GM19455 (cell line): ENCODE results near the gene RPIA.
"Not testable (repeated sequence)": the region's sequence is repeated elsewhere in the genome, so short reads cannot be mapped to it uniquely, and the experiment has no call there.

Experiments
- ATAC-seq: cut with Tn5 transposase; IDR thresholded peaks from one replicate; pipeline ENCODE4 v1.9.1; 2021; ENCODE audit not compliant: unreplicated experiment

Gene RPIA

DNA sequence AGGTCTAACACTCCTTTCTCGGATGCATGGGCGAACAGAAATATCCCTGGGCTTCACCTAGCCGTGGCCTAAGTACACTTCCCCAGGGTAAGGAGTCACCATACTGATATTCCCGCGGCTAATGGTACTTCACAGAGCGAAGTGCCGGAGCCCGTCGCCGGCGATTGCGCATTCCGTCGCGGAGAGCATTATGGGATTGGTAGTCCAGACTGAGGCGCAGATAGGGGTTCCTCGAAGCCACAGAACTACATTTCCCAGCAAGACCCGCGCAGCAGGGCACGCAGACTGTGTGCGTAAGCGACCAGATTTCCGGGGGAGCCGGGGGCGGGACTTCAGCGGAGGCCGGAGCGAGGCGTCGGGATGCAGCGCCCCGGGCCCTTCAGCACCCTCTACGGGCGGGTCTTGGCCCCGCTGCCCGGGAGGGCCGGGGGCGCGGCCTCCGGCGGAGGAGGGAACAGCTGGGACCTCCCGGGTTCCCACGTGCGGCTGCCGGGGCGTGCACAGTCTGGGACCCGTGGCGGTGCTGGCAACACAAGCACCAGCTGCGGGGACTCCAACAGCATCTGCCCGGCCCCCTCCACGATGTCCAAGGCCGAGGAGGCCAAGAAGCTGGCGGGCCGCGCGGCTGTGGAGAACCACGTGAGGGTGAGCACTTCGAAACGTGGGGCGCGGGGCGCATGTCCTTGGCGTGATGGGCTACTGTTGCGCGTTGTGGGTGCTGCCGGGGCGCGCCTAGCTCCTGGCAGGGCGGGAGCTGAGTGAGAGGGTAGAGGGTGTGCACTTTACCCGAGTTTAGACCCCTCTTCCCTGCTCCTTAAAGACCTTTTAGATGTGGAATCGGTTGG, at the start of gene RPIA:
Gene RPIA, plus strand, starts transcription at position 335 of the 845 bp plus-strand sequence. Its CDS starts 26 bp downstream, at position 361.
- peak; percentile 97 for ATAC-seq

DNA sequence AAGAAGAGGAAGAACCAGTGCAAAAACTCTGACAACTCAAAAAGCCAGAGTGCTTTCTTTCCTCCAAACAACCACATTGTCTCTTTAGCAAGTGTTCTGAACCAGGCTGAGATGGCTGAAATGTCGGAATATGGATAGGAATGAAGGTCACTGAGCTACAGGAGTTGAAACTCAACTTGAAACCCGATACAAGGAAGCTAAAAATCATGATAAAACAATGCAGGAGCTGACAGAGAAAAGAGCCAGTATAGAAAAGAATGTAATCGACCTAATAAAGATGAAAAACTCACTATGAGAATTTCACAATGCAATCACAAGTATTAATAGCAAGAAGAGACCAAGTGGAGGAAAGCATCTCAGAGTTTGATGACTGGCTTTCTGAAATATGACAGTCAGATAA, 49.2 kb upstream of the RPIA start:
- ATAC-seq, result no peak

- ATAC-seq, result not testable (repeated sequence)
Measured at GRCh38 chr2:88645291-88645882, 46.1 kb upstream of the RPIA start.

DNA sequence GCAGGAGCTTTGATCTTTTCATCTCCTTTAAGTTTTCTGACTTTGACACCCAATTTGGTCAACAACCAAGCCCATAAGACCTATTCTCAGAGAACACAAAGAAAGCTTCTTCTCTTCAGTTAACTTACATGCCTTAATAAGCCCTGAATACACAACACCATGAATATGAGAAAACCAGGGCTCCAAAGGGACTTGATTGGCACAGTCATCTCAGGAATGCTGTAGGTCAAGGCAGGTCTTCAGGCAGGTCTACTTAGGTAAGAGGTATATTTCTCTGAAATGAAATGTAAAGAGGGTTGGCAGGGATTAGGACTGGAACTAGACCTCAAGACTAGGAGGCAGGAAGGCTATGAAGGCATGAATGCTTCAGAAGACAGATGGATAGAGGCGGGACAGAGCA, 39.8 kb upstream of the RPIA start:
- ATAC-seq, result no peak

DNA sequence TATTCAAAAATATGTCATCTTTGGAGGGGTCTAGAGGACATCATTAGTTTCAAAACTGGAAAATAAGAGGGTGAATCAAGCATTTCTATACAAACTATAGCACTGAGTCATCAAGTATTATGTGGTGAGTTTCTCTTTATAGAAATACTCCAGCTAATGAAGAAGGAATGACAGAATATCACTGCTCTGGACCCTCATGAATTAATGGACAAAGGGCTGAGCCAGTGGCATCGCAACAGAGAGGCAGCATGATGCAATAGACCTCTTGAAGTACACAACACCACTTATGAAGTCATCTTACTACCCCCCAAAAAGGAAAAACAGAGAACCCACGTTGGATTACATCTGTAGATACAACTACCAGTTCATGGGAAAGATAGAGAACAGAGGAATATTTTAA, 36.8 kb upstream of the RPIA start:
- ATAC-seq, result no peak

- ATAC-seq, result no peak
Measured at GRCh38 chr2:88656690-88657089, 34.8 kb upstream of the RPIA start.

DNA sequence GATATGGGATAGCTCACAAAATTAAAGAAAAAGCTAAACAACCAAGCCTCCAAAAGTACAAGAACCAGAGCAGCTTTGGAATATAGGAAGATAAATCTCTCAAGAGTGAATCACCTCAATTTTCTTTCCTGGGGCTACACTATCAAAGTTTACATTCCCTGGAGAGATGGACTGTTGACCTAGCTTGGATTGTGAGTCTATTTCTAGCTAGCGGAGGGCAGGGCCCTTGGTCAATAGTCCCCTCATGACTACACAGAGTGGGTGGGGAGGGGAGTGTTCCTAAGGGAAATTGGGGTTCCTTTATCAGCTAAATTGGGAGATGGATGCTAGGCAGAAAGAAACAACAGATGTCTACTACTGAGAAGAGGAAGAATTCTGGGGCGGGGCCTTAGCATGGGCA, 34.3 kb upstream of the RPIA start:
- ATAC-seq, result no peak

GRCh38 chr2:88658326-88658725, 33.1 kb upstream of the RPIA start:
- no peak for ATAC-seq

- ATAC-seq, result no peak
Measured at GRCh38 chr2:88658881-88659537, 32.5 kb upstream of the RPIA start.

- ATAC-seq, result no peak
Measured at GRCh38 chr2:88659538-88659915, 31.9 kb upstream of the RPIA start.

- no peak for ATAC-seq
Measured at GRCh38 chr2:88660622-88661021, 30.9 kb upstream of the RPIA start.

DNA sequence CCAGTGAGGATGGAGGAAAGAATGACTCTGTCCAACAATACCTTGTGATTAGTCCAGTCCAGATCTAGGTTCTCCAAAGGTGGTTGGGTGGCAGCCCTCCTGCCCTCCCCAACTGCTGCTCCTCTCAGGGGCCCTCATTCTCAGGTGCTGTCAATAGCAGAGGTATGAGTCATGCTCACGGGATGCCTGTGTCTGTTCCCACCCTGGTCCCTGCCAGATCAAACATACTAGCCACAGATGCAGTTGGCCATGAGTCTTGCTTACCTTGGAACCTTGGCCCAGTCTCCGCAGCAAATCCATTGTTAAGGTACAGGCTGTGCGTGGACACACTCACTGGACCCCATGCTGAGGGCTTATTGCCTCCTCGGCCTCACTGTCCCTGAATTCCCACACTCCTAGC, 24.9 kb upstream of the RPIA start:
- ATAC-seq, result no peak

GRCh38 chr2:88667219-88667618, 24.3 kb upstream of the RPIA start:
- no peak for ATAC-seq

DNA sequence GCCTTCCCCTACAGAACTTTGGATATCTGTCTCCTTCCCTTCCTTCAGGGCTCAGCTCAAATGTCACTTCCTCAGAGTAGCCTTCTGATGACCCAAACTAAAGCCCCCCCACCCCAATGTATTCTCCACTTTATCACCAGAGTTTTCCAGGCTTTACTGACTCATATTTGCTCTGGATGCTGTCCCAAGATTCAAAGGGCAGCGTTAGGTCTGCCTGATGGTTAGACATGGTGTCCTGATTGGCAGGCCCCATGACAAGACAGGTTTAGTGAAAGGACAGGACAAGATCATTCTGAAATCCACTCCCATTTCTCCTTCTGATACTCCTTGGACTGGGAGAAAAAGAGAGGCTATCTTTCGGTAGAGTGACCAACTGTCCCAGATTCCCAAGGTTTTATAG, 22.6 kb upstream of the RPIA start:
- no peak for ATAC-seq

DNA sequence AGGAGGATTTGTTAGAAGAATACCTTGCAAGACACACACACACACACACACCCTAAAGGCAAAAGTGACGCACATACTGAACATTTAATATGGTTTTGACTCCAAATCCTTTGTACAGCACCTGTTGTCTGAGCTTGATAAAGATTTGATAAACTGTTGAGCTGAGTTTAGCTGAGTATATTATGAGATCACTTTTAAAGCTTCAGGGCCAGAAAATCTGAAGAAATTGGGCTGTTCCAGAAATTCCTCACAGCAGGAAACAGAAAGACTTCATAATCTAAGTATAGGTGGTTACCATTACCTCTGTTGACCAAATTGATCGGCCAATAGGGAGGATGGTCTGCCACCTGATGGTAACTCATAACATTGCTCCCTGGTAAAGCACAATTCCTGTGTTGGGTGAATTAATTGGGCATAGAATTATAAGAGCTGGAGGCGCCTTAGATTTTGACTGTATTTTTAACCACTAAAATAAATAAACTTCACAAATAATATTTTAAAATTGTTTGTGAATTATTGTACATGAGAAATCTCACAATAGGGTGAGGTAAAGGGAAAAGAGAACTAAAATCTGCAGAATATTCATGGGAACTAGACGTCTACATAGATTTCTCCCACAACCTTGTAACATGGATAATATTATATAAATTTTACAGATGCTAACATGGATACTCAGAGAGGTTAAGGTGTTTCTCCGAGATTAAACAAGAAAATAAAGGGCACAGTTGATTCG, 21.8 kb upstream of the RPIA start:
- peak; percentile 86 for ATAC-seq

DNA sequence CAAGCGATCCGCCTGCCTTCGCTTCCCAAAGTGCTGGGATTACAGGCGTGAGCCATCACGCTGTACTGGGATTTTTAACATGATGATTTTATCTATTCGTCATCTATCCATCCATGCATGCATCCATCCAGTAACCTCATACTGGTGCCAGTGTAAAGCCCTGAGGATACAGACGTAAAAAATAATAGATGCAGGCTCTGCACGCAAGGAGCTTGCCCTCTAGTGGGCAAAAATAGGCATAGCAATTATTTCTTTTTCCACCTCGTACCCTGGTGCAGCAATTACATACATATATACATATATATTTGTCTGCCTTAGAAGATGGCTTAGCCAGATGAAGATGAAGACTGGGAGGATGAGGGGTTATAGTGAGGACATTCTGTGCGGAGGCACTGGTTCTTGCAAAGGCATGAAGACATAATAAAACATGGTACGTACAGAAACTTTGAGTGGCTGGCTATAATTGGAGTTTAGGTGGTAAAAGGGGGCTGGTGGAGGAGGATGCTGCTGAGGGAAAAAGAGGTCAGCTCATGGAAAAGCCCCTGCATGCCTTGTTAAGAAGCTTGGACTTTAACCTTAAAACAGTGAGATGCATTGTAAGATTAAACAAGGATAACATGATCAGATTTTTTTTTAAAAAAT, 19.6 kb upstream of the RPIA start:
- ATAC-seq, result no peak

DNA sequence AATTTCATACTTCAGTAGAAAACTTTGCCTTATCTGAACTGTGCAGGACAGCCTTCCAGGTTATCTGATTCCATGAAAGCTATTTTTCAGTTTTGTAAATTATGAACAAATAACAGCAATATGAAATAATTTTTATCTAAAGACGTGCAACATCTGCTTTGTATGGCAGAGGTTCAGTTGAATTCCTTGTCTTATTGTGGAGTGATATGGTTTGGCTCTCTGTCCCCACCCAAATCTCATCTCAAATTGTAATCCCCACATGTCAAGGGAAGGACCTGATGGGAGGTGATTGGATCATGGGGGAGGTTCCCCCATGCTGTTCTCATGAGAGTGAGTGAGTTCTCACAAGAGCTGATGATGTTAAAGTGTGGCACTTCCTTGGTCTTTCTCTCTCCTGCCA, 18.1 kb upstream of the RPIA start:
- ATAC-seq, result no peak

GRCh38 chr2:88680266-88680902, 11.1 kb upstream of the RPIA start:
- ATAC-seq, result no peak

DNA sequence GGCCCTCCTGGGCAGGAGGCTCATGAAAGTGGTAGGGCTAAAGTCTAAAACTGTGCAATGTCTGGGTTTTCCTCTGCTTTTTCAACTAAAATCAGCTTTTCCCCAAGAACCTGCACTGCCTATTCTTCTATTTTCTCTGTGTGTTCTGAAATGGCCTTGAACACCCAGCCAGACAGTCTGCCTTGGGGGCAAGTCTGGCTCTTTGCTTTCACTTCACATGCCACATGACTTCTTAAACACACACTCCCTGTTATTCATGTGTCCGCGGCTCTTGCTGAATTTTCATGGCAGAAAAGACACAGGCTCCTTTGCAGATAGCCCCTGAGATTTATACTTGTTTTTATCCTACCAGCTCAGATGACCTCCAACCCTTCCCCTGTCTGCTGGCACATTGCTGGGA, 10.6 kb upstream of the RPIA start:
- ATAC-seq, result no peak

DNA sequence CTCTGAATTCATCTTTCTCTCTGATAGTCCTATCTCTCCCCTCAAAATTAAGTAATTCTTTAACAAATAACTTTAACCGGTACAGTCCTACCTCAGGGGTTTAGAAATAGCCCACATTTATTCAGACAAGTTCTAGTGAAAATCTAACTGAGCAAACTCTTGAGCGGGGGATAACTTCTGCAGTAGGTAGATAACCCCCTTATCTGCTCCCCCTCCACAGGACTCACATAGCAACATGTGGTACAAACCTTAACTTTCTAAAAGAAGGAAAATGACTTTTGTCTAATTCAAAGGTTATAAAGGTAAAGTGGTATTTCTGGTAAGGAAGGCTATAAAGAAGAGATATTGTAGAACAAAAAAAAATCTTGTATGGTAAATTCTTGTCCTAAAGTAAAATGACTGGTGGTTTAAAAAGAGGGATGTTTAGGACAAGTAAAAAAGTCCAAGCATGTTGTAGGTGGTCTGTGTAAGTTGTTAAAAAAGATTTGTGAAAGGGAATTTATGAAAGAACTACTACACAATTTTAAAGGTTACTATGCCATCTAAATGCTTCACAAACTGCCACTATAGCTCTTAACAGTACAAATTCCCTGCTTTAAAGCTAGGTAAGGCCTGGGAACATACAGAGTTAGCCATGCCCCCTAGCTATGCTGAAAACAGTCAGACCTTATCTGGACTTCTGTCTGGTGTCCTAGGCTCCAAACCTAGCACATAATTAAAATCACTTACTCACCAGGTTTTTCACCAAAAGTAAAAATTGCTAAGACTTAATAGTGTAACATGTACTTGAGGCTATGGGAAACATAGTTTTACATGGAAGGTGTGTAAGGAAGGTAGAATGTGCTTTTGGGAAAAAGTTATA, 8.1 kb upstream of the RPIA start:
- no peak for ATAC-seq
